Measurements from ENCODE around the gene MACC1. TPM values are rescaled to one million over a fixed set of nuclear protein-coding genes. Genes with fewer than 3 reads are reported as not detected.

Gene MACC1
- under 0.01 TPM in 1 of 2 replicates, not detected in the other for total RNA-seq

DNA sequence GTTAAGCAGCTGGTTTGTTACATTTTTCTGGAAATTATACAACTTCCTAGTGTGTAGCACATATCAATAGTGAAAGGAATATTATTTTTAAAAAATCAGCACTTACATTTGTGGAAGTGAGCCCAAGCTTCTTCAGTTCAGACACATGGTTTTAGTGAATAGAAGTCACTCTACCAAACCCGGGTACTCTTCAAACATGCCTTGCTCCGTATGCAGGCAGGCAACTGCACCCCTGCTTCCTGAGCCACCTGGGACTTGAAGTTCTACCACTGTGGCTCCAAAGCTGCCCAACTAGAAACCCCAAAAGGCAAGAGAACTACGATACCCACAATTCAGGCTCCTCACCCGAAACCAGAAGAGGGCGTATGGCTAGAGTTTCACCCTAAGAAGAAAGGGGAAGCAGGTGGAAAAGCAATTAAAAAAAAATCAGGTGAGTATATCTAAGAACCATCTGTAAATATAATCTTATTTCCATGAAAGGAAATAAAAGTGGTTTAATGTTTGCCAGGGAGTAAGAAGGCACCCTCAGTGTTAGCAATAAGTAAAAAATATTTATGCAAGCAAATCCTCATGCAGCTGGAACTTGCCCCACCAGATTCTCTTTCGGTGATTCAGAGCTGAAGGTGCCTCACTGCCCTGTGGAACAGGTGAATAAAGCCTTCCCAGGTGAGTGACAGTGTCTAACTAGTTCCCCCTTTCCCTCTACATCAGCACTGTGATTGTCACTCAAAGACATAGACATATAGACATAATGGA is at the start of gene MACC1:
MACC1 (minus strand) TSS at position 192 of the 756 bp plus-strand sequence. CDS start 55,522 bp downstream, outside the sequence.

Other genes starting within 250 kb of the MACC1 start
- 1.2 and 2.5 TPM in 2 replicates for gene ITGB8, start 113.5 kb upstream of the MACC1 start, total RNA-seq

All from myometrial cell (primary cell).